DMS153 (cell line): ENCODE data around the gene PLA2G4A.
"Not testable (repeated sequence)": the region's sequence is repeated elsewhere in the genome, so short reads cannot be mapped to it uniquely, and the experiment has no call there.

Source experiments
- DNase-seq: peaks from one replicate; lab custom pipeline; 2025; lab: John Stamatoyannopoulos, UW

The PLA2G4A gene

DNA sequence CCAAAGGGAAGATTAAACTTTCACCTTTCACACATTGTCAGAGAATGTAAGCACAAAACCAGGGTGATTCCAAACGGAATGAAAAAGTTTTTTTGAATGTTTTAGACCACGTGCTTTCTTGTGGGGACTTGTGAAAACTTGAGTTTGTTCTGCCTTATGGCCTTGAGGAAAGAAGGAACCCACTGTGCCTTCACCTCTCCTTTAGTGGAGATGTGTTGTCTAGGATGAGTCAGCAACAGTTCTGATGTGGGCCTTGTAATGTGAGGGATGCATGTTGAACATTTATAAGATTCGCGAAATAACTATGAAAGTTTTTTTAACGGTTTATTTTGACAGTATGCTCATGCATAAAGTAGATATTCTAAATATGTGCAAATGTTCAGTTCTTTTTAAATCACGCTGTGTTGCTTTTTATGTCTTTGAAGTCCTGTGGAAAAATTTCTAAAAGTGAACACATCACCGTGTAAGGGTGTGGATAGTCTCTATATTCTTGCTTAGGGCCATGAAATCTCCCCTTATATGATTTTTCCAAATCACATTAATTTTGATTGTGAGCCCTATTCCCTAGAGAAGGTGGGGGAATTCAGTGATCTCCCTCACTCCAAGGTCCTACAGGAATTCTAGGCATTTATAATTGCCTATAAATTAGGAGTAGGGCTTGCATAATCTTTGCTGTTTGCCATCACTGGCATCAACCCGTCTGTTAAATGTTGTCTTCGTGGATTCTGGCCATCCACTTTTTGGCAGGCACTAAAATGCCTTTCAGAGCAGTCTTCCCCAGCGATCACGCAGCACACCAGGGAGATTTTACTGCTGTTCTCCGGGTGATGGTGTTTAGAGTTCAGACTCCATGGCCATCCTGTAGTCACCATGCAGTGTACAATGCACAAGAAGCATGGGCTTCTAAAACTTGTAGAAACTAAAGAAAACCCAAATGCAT is 47.4 kb downstream of the PLA2G4A start:
- DNase-seq = no peak

DNA sequence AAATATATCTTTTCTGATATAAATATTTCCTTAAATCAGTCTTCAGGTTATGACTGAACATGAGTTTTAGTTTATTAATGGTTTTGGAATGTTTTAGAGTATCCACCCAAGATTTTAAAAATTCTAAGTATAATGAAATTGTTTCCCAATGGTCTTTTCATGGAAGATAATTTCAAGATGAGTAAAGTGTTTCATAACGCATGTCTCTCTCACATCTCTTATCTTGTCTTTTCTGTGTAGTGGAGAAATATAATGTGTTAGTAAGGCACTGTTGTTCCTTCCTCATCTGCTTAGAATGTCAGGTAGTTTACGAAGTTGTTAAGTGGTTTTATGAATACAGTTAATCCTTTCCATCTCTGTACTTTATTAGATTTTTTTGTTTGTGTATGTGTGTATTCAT is 49.6 kb downstream of the PLA2G4A start:
- DNase-seq = no peak

DNA sequence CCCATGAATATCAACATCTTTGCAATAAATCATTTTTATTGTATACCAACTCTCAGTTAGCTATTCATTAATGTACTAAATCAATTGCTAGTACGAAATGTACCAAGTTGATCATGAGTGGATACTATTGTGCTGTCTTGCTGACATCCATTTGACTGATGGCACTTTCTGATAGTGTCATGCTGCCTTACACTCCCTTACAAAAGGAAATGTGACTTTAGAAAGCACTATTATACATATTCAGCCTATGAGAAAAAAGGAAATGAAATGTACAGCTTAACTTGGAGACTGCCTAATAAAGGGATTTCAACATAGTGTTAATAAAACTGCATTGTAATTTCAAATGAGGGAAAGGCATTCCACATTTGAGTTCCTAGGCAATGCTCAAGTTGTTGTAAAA is 52.2 kb downstream of the PLA2G4A start:
- DNase-seq = no peak

DNA sequence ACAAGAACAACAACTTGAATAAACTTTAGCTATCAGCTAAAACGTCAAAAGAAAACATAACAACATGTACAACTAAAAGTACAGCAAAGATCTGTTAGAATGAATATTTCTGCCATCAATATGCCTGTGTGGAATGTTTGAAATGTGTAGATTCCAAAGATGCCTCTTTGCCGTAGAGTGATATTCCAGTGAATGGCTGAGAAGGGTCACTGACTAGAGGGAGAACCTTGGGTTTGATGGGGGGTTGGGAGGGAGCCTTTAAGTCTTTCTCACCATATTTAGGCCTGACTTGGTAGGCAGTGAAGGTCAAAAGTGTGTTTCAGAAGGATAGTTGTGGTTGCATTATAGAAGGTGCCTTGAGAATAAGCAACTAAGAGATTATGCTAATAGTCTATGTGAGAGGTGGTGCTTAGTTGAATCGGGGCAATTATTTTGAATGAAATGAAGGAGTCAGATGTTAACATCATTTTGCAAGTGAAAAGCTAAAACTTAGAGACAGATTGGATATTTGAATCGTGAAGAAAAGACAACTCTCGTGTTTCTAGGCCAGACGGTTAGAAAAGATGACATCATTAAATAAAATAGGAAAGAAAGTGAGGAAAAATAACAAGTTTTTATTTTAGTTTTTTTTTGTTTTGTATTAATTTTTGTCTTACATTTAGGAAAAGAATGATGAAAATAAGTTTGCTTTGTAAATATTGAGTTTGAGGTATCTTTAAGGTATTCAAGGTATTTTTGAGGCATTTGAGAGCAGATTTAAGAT is 53.8 kb downstream of the PLA2G4A start:
- no peak for DNase-seq

DNA sequence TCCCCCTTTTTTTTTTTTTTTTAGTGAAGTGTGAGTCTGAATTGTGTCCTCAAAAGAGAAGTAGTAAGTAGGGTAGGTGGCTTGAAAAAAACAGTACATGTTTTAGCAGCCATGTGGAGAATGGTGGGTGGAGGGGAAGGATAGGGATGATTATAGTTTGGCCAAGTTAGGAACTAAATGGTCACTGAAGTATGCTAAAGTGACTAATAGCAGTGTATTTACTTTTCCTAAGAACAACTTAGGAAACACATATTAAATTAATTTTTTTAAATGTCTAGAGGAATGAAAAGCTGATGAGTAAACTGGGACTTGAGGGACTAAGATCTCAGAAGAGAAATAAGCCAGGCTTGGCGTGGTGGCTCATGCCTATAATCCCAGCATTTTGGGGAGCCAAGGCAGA is 55.5 kb downstream of the PLA2G4A start:
- no peak for DNase-seq

DNA sequence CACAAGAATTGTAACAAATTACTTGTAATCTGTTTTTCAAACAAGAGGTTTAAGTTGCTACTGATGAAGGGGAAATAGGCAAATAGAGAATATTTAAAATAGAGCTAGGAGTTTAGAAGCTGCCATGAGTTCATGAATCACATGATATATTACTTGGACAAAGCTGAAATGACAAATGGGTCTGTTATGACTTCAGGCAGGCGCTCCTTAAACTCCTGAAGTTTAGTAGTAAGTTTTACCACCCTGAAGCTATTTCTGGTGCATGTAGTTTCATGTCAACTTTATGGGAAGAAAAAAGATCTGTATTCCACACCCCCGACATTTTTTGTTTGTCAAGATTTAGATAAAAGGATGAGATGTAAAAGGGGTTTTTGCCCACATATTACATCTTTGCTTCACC is 58.5 kb downstream of the PLA2G4A start:
- DNase-seq = no peak

DNA sequence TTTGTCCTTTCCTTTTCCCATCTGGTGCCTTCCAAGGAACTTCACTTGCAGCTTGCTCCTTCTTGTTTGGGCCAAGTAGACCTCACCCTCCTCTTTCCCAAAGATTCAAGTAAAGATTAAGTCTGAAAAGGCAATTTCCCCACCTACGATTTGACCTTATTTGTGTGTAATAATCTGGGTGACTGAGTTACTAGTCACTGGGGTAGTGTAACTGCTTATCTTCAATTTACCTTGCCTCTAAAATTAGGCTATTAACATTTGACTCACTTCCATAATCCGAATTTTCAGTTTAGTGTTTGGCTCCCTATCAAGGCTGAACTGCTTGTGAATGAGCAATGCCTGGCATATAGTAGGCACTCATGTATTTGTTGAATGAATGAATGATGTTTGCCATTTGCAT is 59.6 kb downstream of the PLA2G4A start:
- DNase-seq = no peak

DNA sequence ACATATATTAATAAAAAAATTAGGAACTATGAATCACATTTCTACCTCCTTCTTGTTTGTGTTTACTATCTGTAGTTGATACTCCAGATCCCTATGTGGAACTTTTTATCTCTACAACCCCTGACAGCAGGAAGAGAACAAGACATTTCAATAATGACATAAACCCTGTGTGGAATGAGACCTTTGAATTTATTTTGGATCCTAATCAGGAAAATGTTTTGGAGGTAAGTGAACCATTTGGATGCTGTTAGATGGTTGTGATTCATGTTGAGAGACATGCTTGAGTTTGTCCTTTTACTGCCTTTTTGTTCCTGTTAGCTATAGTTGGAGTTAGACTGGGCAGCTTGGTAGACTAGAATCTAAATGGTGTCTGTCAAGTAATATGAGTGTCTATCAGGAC is 64.2 kb downstream of the PLA2G4A start:
- DNase-seq = no peak

DNA sequence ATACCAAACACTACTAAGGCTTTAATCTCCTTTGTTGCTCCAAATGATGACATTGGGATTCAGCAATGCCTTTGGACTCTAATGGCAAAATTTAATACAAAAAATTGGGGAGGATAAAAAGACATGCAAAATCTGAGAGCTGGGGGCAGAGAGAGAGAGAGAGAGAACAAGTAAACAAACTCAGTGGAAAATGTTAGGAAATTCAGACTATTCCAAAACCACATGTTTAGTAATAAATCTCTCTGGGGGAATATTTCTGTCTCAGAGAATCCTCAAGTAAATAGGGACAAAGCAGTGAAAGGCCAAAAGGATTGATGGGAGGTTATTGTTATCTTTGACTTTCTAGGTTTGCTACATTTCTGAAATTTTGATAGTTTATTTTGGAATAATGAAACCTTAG is 65.7 kb downstream of the PLA2G4A start:
- no peak for DNase-seq

DNA sequence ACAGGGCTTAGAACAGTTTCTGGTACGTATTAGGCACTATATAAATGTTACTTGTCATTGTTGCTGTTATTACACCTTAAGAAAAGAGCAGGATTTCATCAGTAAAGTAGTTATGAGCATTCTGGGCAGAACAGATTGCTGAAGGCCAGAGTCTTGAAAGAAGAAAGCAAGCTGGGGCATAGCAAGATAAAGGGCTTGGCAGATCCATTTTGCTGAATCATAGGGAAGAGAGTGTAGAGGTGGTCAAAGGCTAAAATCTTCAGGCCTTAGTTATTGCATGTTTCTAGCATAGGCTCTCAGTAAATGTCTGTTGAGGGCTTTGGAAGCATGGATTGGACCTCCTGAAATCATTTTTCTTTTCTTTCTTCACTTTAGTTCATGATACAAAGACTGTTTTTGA is 67.5 kb downstream of the PLA2G4A start:
- DNase-seq = no peak

DNA sequence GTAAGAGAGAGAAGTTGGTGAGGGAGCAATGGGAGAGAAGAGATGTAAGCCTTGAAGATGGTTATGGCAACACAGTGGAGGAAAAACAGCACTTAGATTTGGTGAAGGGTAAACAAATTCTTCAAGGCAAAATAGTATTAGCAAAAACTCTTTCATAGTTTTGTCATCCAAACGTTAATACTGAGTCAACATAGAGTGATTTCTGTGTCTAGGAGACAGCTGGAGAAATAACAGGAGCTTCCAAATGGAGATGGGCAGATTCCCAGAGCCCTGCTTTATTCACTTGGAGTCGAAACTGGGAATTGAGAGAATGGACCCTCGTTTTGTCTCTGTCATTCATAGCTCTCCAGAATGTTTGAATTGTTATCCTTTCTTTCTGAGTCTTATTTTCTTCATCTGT is 68.3 kb downstream of the PLA2G4A start:
- DNase-seq = no peak

DNA sequence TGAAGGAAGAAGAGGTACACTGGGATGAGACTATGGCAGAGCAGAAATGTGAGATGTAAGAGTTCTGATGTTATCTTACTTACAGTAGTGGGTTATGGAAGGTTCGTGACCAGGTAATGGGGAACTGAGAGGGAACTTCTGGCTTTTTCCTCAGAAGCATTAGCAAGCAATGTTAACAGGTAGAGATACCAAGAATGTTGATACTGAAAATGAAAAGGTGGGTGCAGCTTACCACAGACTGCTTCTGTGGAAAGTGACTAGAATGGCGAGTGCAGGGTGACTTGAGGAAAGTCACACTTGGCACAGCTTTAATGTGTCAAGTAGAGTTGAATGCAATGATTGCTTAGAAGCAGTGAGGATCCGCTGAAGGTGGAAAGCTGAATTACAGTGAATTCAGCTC is 70.8 kb downstream of the PLA2G4A start:
- DNase-seq = no peak

DNA sequence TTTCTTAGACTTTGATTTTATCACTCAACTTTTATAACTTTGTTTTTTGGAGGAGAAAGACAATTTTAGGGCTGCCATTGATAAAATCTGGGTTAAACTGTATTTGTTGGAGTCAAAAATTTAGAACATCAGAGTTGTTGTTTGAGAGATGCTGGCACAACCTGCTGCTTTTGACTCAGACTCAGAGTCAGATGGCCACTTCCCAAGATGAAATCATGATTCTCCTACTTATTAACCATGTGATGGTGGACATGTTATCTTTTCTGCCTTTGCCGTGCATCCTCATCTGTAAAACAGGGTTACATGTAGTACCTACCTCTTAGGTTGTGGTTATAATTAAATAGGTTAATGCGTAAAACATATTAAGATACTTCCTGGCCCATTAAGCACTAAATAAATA is 71.2 kb downstream of the PLA2G4A start:
- DNase-seq = no peak

DNA sequence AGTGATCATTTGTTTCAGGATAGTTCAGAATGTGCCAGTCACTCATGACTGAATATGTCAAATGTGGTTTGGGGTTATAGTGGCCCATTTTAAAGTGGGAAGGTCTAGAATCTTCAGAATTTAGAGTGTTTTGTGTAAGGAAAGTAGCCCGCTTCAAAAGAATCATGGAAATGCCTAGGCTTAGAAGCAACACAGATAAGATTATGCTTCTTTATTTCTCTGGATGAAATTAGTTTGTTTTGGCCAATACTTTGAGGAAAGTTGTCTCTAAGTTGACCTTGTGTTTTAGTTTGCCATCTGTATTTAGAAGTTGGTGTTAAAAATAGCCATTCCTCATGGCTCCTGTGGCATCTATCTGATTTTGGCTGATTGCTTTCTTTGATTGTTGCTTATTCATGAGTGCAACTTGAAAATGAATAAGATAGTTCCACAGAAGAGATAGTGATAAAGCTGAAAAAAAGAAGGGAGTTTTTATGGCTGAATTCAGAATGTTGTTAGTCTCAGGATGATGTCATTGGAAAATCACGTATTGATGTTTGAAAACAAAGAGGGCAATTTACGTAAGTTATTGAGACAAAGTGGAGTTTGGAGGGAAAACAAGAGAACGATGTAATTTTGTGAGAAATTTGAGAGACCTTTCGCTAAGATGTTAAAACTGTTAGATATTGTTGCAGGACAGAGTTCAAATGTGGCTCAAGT is 71.9 kb downstream of the PLA2G4A start:
- no peak for DNase-seq

DNA sequence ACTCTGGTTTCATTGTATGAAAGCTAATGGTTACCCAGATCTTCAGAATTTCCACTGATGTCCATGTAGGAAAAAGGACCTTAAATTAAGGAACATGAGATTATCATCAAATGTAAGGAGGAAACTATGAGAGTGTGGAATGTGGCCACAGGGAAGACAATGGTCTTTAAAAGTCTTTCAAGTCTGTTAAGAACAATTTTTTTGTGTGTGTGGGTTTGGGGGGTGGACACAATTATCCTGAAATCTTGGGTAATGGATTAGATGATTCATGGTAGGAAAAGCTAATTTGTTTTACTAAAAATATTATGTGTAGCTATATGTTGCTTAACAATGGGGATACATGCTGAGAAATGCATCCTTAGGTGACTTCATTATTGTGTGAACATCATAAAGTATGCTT is 72.9 kb downstream of the PLA2G4A start:
- no peak for DNase-seq

DNA sequence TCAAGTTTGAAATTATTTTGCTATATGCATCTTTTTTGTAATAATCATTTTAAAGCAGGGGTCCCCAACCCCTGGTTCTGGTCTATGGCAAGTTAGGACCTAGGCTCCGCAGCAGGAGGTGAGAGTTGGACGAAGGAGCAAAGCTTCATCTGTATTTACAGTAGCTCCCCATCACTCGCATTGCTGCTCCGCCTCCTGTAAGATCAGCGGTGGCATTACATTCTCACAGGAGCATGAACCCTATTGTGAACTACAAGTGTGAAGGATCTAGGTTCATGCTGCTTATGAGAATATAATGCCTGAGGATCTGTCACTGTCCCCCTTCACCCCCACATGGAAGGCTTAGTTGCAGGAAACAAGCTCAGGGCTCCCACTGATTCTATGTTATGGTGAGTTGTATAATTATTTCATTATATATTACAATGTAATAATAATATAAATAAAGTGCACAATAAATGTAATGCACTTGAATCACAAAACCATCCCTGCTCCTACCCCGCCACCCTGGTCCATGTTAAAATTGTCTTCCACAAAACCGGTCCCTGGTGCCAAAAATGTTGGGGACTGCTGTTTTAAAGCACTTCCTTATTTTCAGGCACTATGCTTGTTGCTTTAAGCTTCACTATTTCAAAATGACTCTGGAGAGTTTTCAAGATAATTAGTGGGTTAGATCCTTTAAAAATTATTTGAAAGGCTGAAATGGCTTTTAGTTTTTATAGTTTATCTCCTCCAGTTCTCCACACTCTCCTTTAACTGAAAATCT is 74.8 kb downstream of the PLA2G4A start:
- DNase-seq = no peak

DNA sequence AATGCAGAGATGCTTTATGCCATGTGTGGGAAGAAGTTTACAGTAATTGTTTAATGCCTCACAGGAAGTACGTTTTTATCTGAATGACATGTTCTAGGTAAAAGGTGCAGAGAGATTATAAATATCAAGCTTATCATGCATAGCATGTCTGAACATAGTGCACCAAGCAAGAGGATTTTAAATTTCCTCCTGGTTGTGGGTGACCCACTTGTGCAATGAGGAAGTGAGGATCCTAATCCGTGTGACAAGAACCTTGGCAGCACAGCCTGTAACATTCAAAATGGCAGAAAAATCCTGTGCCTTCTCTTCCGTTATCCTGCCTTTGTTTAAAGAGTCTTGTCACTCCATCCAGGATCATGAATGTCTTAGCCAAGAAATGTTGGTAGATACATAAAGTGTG is 75.6 kb downstream of the PLA2G4A start:
- DNase-seq = no peak

DNA sequence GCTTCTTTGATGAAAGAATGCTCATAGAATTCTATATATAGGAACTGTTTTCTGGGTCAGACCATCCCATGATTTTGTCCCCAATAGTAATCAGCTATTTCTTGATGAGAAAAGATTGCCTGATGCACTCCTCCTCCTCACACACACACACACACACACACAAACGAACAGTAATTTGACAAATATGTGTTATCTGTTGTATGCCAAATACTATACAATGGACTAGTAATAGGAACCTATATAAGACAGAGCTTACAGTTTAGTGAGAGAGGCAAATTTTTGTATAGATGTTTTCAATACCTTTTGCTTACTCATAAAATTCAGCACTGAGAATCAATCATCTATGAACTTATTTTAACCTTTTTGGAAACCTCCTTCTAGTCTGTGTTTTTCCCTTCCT is 76.8 kb downstream of the PLA2G4A start:
- DNase-seq = no peak

DNA sequence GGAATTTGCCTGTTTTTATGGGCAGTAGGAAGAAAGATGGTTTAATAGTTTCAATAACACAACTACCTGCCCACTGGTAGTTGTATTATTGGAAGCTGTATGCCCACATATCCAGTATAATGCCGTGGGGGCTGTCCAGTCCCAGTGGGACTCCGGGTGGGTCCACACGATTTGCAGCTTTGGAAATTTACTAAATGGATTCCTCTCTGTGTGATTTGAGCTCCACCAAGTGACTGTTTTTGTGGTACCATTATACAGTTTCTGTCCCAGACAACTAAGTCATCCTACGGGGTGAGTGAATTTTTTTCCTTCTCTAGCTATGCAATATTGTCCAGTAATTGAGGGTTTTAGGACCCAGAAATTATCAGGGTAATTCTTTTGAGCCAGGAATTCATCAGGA is 86.8 kb downstream of the PLA2G4A start:
- no peak for DNase-seq

DNA sequence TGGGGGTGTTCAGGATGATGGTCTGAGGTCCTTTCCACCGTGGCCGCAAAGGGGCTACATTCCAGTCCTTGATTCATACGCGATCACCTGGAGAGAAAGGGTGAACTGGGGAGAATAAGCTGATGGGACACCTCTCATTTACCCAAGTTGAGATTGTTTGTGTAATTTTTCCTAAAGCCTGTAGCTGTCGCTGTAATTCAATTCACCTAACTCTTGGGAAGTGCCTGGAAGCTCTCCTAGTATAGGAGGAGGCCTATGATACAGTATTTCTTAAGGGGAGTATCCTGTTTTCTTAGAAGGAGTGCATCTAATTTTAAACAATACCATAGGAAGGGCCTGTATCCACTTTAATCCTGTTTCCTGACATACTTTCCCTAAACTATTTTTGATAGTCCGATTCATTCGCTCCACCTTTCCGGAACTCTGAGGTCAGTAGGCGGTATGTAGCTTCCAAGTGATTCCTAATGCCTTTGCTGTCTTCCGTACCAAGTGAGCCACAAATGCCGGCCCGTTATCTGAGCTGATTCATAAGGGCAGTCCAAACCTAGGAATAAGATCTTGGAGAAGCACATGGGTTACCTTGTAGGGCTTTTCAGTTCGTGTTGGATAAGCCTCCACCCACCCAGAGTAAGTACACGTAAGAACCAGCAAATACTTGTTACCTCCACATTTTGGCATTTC is 88.5 kb downstream of the PLA2G4A start:
- not testable (repeated sequence) for DNase-seq

DNA sequence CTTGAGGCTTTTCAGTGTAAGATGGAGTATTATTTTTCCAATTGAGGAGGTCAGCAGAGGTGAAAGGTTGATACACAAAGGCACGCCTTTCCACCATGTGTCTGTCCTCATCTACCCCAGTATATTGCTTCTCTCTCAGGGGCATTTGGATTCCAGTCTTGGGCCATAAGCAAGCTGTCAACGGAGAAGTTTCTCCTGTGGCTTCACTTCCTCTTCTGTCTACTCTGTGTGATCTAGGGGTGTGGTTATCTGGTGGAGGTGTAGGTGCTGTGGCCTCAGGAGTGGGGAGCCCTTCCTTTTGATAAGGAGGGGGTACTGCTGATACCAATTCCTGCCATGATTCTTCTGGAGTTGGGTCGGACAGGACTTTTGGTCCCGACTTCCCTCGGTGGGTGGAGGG is 92.6 kb downstream of the PLA2G4A start:
- not testable (repeated sequence) for DNase-seq
